Stimulated activated naive CD8-positive, alpha-beta T cell treated with anti-CD3 and anti-CD28 coated beads, Interleukin-15, Interleukin-2, amounts not matched to agents 100 ng/mL and 50 ng/mL, for 24 hours (primary cell): ENCODE results near the gene USP12.
A peak's percentile ranks its signal among the peaks of the same experiment; 100 is the strongest.
"Not testable (repeated sequence)": the region's sequence is repeated elsewhere in the genome, so short reads cannot be mapped to it uniquely, and the experiment has no call there.

Source experiments
- H3K27ac Mint-ChIP-seq: one replicate; pipeline ENCODE4 v1.8.0; 2021; ENCODE audit warnings: mild to moderate bottlenecking, mixed read lengths
- H3K27me3 Mint-ChIP-seq: one replicate; pipeline ENCODE4 v1.8.0; 2021; ENCODE audit warnings: mixed read lengths
- H3K36me3 Mint-ChIP-seq: one replicate; pipeline ENCODE4 v1.8.0; 2021; ENCODE audit warnings: low read depth, mixed read lengths
- H3K4me1 Mint-ChIP-seq: one replicate; pipeline ENCODE4 v1.8.0; 2021; ENCODE audit warnings: low read depth, mixed read lengths
- H3K4me3 Mint-ChIP-seq: one replicate; pipeline ENCODE4 v1.8.0; 2021; ENCODE audit warnings: mild to moderate bottlenecking, mixed read lengths
- H3K9me3 Mint-ChIP-seq: one replicate; pipeline ENCODE4 v1.8.0; 2021; ENCODE audit warnings: mixed read lengths

USP12 gene

GRCh38 chr13:27101847-27102246 lies 69.8 kb downstream of the USP12 start:
- Mint-ChIP-seq H3K27ac (peak overlapping the region; percentile 32), H3K27me3 (no peaks in the 10 kb centered on the region), H3K9me3 (no peaks in the 10 kb centered on the region), H3K36me3 (peaks cover 63% of the 10 kb centered on the region), H3K4me1 (peaks cover 36% of the 10 kb centered on the region), H3K4me3 (no peak overlapping the region)

- peaks cover 64% of the 10 kb centered on the region for H3K36me3 Mint-ChIP-seq
- no peaks in the 10 kb centered on the region for H3K9me3 Mint-ChIP-seq
- no peak overlapping the region for H3K27ac Mint-ChIP-seq
These were observed 70.3 kb downstream of the USP12 start for GRCh38 chr13:27101289-27101688.

GRCh38 chr13:27097691-27098090 lies 73.9 kb downstream of the USP12 start:
- no peak overlapping the region for H3K4me3 Mint-ChIP-seq
- peaks cover 68% of the 10 kb centered on the region for H3K36me3 Mint-ChIP-seq
- no peaks in the 10 kb centered on the region for H3K27me3 Mint-ChIP-seq
- H3K9me3 Mint-ChIP-seq, result no peaks in the 10 kb centered on the region
- no peak overlapping the region for H3K27ac Mint-ChIP-seq
- H3K4me1 Mint-ChIP-seq, result peaks cover 26% of the 10 kb centered on the region

More at GRCh38 chr13:27101289-27101688, 70.3 kb downstream of the USP12 start:
- H3K4me1 Mint-ChIP-seq, result peaks cover 33% of the 10 kb centered on the region
- H3K4me3 Mint-ChIP-seq, result no peak overlapping the region
- H3K27me3 Mint-ChIP-seq, result no peaks in the 10 kb centered on the region

GRCh38 chr13:27091451-27091850 lies 80.2 kb downstream of the USP12 start:
- no peak overlapping the region for H3K27ac Mint-ChIP-seq
- peaks cover 84% of the 10 kb centered on the region for H3K36me3 Mint-ChIP-seq
- no peak overlapping the region for H3K4me3 Mint-ChIP-seq
- H3K9me3 Mint-ChIP-seq, result no peaks in the 10 kb centered on the region
- H3K4me1 Mint-ChIP-seq, result peaks cover 8% of the 10 kb centered on the region
- H3K27me3 Mint-ChIP-seq, result no peaks in the 10 kb centered on the region

- Mint-ChIP-seq H3K4me1 (peaks cover 8% of the 10 kb centered on the region), H3K27ac (no peak overlapping the region), H3K36me3 (peaks cover 76% of the 10 kb centered on the region), H3K4me3 (no peak overlapping the region), H3K9me3 (no peaks in the 10 kb centered on the region), H3K27me3 (no peaks in the 10 kb centered on the region)
These were observed 83.0 kb downstream of the USP12 start for GRCh38 chr13:27088619-27089018.

- Mint-ChIP-seq H3K27me3 (no peaks in the 10 kb centered on the region), H3K27ac (peak overlapping the region; percentile 6), H3K4me1 (peaks cover 8% of the 10 kb centered on the region), H3K9me3 (no peaks in the 10 kb centered on the region), H3K4me3 (no peak overlapping the region), H3K36me3 (peaks cover 78% of the 10 kb centered on the region)
These were observed 84.9 kb downstream of the USP12 start for GRCh38 chr13:27086599-27087265.

- Mint-ChIP-seq H3K9me3 (no peaks in the 10 kb centered on the region), H3K27ac (no peak overlapping the region), H3K27me3 (no peaks in the 10 kb centered on the region), H3K36me3 (peaks cover 69% of the 10 kb centered on the region), H3K4me1 (peaks cover 21% of the 10 kb centered on the region), H3K4me3 (no peak overlapping the region)
These were observed 88.4 kb downstream of the USP12 start for GRCh38 chr13:27083183-27083582.

GRCh38 chr13:27081893-27082679 lies 89.5 kb downstream of the USP12 start:
- H3K36me3 Mint-ChIP-seq, result peaks cover 67% of the 10 kb centered on the region
- H3K4me1 Mint-ChIP-seq, result peaks cover 19% of the 10 kb centered on the region
- no peak overlapping the region for H3K4me3 Mint-ChIP-seq
- no peaks in the 10 kb centered on the region for H3K27me3 Mint-ChIP-seq
- no peak overlapping the region for H3K27ac Mint-ChIP-seq
- no peaks in the 10 kb centered on the region for H3K9me3 Mint-ChIP-seq

GRCh38 chr13:27080018-27080948 lies 91.3 kb downstream of the USP12 start:
- Mint-ChIP-seq H3K36me3 (peaks cover 66% of the 10 kb centered on the region), H3K4me3 (no peak overlapping the region), H3K27ac (peak overlapping the region; percentile 15), H3K27me3 (no peaks in the 10 kb centered on the region), H3K4me1 (peaks cover 13% of the 10 kb centered on the region), H3K9me3 (no peaks in the 10 kb centered on the region)

GRCh38 chr13:27079421-27079958 lies 92.1 kb downstream of the USP12 start:
- Mint-ChIP-seq H3K4me1 (peaks cover 13% of the 10 kb centered on the region), H3K9me3 (no peaks in the 10 kb centered on the region), H3K27ac (no peak overlapping the region), H3K36me3 (peaks cover 67% of the 10 kb centered on the region), H3K27me3 (no peaks in the 10 kb centered on the region), H3K4me3 (no peak overlapping the region)

GRCh38 chr13:27077451-27077850 lies 94.2 kb downstream of the USP12 start:
- Mint-ChIP-seq H3K9me3 (no peaks in the 10 kb centered on the region), H3K27ac (no peak overlapping the region)

GRCh38 chr13:27076421-27076820 lies 95.2 kb downstream of the USP12 start:
- H3K4me1 Mint-ChIP-seq, result peaks cover 13% of the 10 kb centered on the region
- no peaks in the 10 kb centered on the region for H3K27me3 Mint-ChIP-seq
- H3K4me3 Mint-ChIP-seq, result no peak overlapping the region
- H3K27ac Mint-ChIP-seq, result no peak overlapping the region
- peaks cover 72% of the 10 kb centered on the region for H3K36me3 Mint-ChIP-seq
- H3K9me3 Mint-ChIP-seq, result no peaks in the 10 kb centered on the region

More at GRCh38 chr13:27077451-27077850, 94.2 kb downstream of the USP12 start:
- Mint-ChIP-seq H3K36me3 (peaks cover 76% of the 10 kb centered on the region), H3K4me3 (no peak overlapping the region), H3K27me3 (no peaks in the 10 kb centered on the region), H3K4me1 (peaks cover 13% of the 10 kb centered on the region)

GRCh38 chr13:27073186-27073585 lies 98.4 kb downstream of the USP12 start:
- H3K27ac Mint-ChIP-seq, result no peak overlapping the region
- H3K4me1 Mint-ChIP-seq, result no peaks in the 10 kb centered on the region
- no peaks in the 10 kb centered on the region for H3K27me3 Mint-ChIP-seq
- H3K4me3 Mint-ChIP-seq, result no peak overlapping the region
- H3K36me3 Mint-ChIP-seq, result peaks cover 78% of the 10 kb centered on the region
- no peaks in the 10 kb centered on the region for H3K9me3 Mint-ChIP-seq

- not testable (repeated sequence) for H3K27ac Mint-ChIP-seq, H3K4me1 Mint-ChIP-seq, H3K27me3 Mint-ChIP-seq, H3K4me3 Mint-ChIP-seq, H3K9me3 Mint-ChIP-seq
- H3K36me3 Mint-ChIP-seq, result peaks cover 59% of the 10 kb centered on the region
These were observed 105.5 kb downstream of the USP12 start for GRCh38 chr13:27066123-27066522.
